OCI-LY1 (cell line): ENCODE data around the gene R3HCC1L.

ENCODE experiments used
- H2AFZ ChIP-seq: fragments of 200-600 bp; sonication (generic), shearing (Covaris generic); 2 replicates; pipeline ENCODE4 v1.6.0; 2014; ENCODE audit warnings: antibody characterized with exemption, mild to moderate bottlenecking, low read length
- H3F3A ChIP-seq: fragments of 200-600 bp; sonication (generic), shearing (Covaris generic); 2 replicates; pipeline ENCODE4 v1.6.0; 2014; ENCODE audit warnings: mild to moderate bottlenecking, antibody characterized with exemption, low read length, moderate library complexity; ENCODE audit not compliant: insufficient read depth
- H3K27ac ChIP-seq: fragments of 200-600 bp; sonication (generic); 2 replicates; pipeline ENCODE4 v1.5.1; 2014; ENCODE audit warnings: low read length, mixed run types, mild to moderate bottlenecking, low read depth; ENCODE audit not compliant: poor library complexity, severe bottlenecking
- H3K27me3 ChIP-seq: fragments of 200-600 bp; sonication (generic); 2 replicates; pipeline ENCODE4 v1.6.0; 2014; ENCODE audit warnings: antibody characterized with exemption, mild to moderate bottlenecking, low read length, moderate library complexity; ENCODE audit not compliant: insufficient read depth
- H3K36me3 ChIP-seq: fragments of 200-600 bp; sonication (generic); 2 replicates; pipeline ENCODE4 v1.6.1; 2014; ENCODE audit warnings: mild to moderate bottlenecking, antibody characterized with exemption, low read length, moderate library complexity, mixed read lengths; ENCODE audit not compliant: insufficient read depth
- H3K4me1 ChIP-seq: fragments of 200-600 bp; sonication (generic); 2 replicates; pipeline ENCODE4 v1.5.1; 2014; ENCODE audit warnings: mild to moderate bottlenecking, low read length, moderate library complexity; ENCODE audit not compliant: insufficient read depth, severe bottlenecking
- H3K4me2 ChIP-seq: fragments of 200-600 bp; sonication (generic), shearing (Covaris generic); 2 replicates; pipeline ENCODE4 v1.6.1; 2014; ENCODE audit warnings: low read length
- H3K4me3 ChIP-seq: fragments of 200-600 bp; sonication (generic); 2 replicates; pipeline ENCODE4 v1.5.1; 2014; ENCODE audit warnings: low read length, low read depth, mild to moderate bottlenecking, mixed read lengths; ENCODE audit not compliant: poor library complexity, severe bottlenecking
- H3K79me2 ChIP-seq: fragments of 200-600 bp; shearing (Covaris generic); 2 replicates; pipeline ENCODE4 v1.6.1; 2016; ENCODE audit warnings: mixed run types, low read length, mixed read lengths; ENCODE audit not compliant: insufficient read depth
- H3K9ac ChIP-seq: fragments of 200-600 bp; sonication (generic), shearing (Covaris generic); 2 replicates; pipeline ENCODE4 v1.6.1; 2014; ENCODE audit warnings: mild to moderate bottlenecking, low read length, mixed read lengths
- H3K9me2 ChIP-seq: fragments of 200-600 bp; sonication (generic), shearing (Covaris generic); 2 replicates; pipeline ENCODE4 v1.6.1; 2014; ENCODE audit warnings: low read depth, mild to moderate bottlenecking, low read length, mixed read lengths
- H3K9me3 ChIP-seq: fragments of 200-600 bp; shearing (Covaris generic); 2 replicates; pipeline ENCODE4 v1.6.1; 2014; ENCODE audit warnings: low read length, mixed read lengths
- H4K20me1 ChIP-seq: fragments of 200-600 bp; sonication (generic), shearing (Covaris generic); 2 replicates; pipeline ENCODE4 v1.6.0; 2016; ENCODE audit warnings: mild to moderate bottlenecking, low read length; ENCODE audit not compliant: insufficient read depth
- CTCF ChIP-seq: fragments of 200-600 bp; sonication (generic), shearing (Covaris generic); IDR thresholded peaks from 2 replicates; pipeline ENCODE4 v1.5.1; 2017; ENCODE audit warnings: mild to moderate bottlenecking, antibody characterized with exemption, low read length, moderate library complexity, mixed read lengths
- EZH2 ChIP-seq: fragments of 200-600 bp; sonication (generic), shearing (Covaris generic); IDR thresholded peaks from 2 replicates; pipeline ENCODE4 v1.8.0; 2017; ENCODE audit warnings: borderline replicate concordance, mixed run types, mild to moderate bottlenecking, antibody characterized with exemption, low read length, moderate library complexity, mixed read lengths

R3HCC1L gene

GRCh38 chr10:98110356-98110755, 24.1 kb upstream of the R3HCC1L start:
- Histone ChIP-seq H2AFZ (no peak overlapping the region), H4K20me1 (no peaks in the 10 kb centered on the region), H3K4me1 (no peaks in the 10 kb centered on the region), H3F3A (no peaks in the 10 kb centered on the region), H3K27ac (no peak overlapping the region), H3K27me3 (no peaks in the 10 kb centered on the region), H3K79me2 (no peaks in the 10 kb centered on the region), H3K9me2 (no peaks in the 10 kb centered on the region), H3K4me3 (no peak overlapping the region), H3K4me2 (no peak overlapping the region), H3K9me3 (no peaks in the 10 kb centered on the region), H3K36me3 (no peaks in the 10 kb centered on the region), H3K9ac (no peak overlapping the region)
- TF ChIP-seq CTCF (no peak), EZH2 (no peak)

DNA sequence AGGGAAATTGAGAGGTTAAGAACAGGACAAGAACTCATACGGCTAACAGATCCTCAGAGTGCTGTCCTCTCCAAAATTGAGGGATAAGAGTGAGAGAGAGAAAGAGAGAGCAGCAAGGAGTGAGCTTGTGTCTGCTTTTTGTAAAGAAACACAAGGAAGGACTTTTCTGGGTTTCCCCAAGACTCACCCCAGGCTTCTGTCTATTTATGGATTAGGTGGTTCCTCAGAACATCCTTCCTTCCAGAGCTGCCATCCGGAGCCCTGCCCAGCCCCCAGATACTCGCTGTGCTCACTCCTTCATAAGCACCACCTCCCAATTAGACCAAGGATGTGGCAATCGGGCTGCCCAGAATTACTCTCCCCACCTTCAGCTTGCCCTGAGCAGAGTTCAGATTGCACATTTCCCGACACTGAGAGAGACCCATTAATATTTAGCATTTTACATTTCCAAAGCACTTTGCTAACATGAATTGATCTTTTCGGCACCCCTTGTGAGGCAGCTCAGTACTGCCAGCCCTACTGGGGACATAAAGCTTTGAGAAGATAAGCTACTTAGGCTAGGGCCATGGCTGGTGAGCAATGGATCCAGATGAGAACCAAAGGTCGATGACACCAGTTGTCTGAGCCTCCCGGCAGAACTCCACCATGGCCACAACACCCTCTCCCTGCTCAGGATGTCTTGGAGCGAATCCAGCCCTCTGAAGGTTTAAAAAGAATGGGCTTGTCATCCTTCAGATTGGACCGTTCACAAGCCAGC, 19.2 kb upstream of the R3HCC1L start:
- no peaks in the 10 kb centered on the region for H4K20me1 ChIP-seq
- H3K9ac ChIP-seq = no peak overlapping the region
- no peak overlapping the region for H3K4me2 ChIP-seq
- H3K27ac ChIP-seq = no peak overlapping the region
- H2AFZ ChIP-seq = no peak overlapping the region
- H3F3A ChIP-seq = no peaks in the 10 kb centered on the region
- no peaks in the 10 kb centered on the region for H3K9me3 ChIP-seq
- no peak for TF ChIP-seq CTCF
- no peak for TF ChIP-seq EZH2
- no peaks in the 10 kb centered on the region for H3K36me3 ChIP-seq
- no peaks in the 10 kb centered on the region for H3K27me3 ChIP-seq
- no peaks in the 10 kb centered on the region for H3K79me2 ChIP-seq
- H3K4me1 ChIP-seq = no peaks in the 10 kb centered on the region
- H3K9me2 ChIP-seq = no peaks in the 10 kb centered on the region
- H3K4me3 ChIP-seq = no peak overlapping the region

DNA sequence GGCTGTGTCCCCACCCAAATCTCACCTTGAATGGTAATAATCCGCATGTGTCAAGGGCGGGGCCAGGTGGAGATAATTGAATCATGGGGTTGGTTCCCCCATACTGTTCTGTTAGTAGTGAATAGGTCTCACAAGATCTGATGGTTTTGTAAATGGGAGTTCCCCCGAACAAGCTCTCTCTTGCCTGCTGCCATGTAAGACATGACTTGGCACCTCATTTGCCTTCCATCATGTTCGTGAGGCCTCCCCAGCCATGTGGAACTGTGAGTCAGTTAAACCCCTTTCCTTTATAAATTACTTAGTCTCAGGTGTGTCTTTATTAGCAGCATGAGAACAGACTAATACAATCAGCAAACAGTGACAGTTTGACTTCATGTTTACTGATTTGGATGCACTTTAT, 14.6 kb upstream of the R3HCC1L start:
- no peaks in the 10 kb centered on the region for H3K27me3 ChIP-seq
- no peak overlapping the region for H3K4me2 ChIP-seq
- H3K4me3 ChIP-seq = no peak overlapping the region
- no peaks in the 10 kb centered on the region for H3K9me3 ChIP-seq
- H3F3A ChIP-seq = no peaks in the 10 kb centered on the region
- no peaks in the 10 kb centered on the region for H3K79me2 ChIP-seq
- no peaks in the 10 kb centered on the region; the same call in 1 of the 2 replicates for H3K36me3 ChIP-seq
- H3K4me1 ChIP-seq = no peaks in the 10 kb centered on the region
- no peak overlapping the region for H3K9ac ChIP-seq
- no peak overlapping the region for H2AFZ ChIP-seq
- H3K27ac ChIP-seq = no peak overlapping the region
- H4K20me1 ChIP-seq = no peaks in the 10 kb centered on the region
- no peak for TF ChIP-seq CTCF
- no peak for TF ChIP-seq EZH2
- no peaks in the 10 kb centered on the region for H3K9me2 ChIP-seq
